Osteoblast (primary cell): ENCODE results near the gene PDHX. TPM values are rescaled to one million over a fixed set of nuclear protein-coding genes. Genes with fewer than 3 reads are reported as not detected.

ENCODE experiments used
- DNase-seq: peaks from one replicate; pipeline ENCODE4 v3.0.0; 2011; ENCODE audit warnings: low spot score, mixed read lengths; ENCODE audit not compliant: insufficient read length; ENCODE audit errors: missing footprints
- H2AFZ ChIP-seq: 2 replicates; pipeline ENCODE4 v1.6.0; 2011; ENCODE audit warnings: mild to moderate bottlenecking, low read length
- H3K27ac ChIP-seq: 2 replicates; pipeline ENCODE4 v1.5.1; 2011; ENCODE audit warnings: mild to moderate bottlenecking, low read depth, low read length, moderate library complexity
- H3K27me3 ChIP-seq: 2 replicates; pipeline ENCODE4 v1.6.0; 2012; ENCODE audit warnings: mild to moderate bottlenecking, control low read depth, inconsistent platforms, low read length, moderate library complexity; ENCODE audit not compliant: insufficient read depth
- H3K36me3 ChIP-seq: 2 replicates; pipeline ENCODE4 v1.5.1; 2011; ENCODE audit warnings: mild to moderate bottlenecking, low read length, control low read depth, moderate library complexity; ENCODE audit not compliant: insufficient read depth
- H3K4me1 ChIP-seq: 2 replicates; pipeline ENCODE4 v1.5.1; 2011; ENCODE audit warnings: mild to moderate bottlenecking, low read length, control low read depth, moderate library complexity; ENCODE audit not compliant: insufficient read depth
- H3K4me2 ChIP-seq: 2 replicates; pipeline ENCODE4 v1.6.0; 2011; ENCODE audit warnings: mild to moderate bottlenecking, low read length; ENCODE audit not compliant: insufficient read depth
- H3K4me3 ChIP-seq: fragments of 200-600 bp; sonication (generic); 3 replicates; pipeline ENCODE4 v1.5.1; 2012; ENCODE audit warnings: mild to moderate bottlenecking, low read length, inconsistent platforms; ENCODE audit not compliant: insufficient read depth
- H3K79me2 ChIP-seq: 2 replicates; pipeline ENCODE4 v1.6.0; 2012; ENCODE audit warnings: mild to moderate bottlenecking, low read length, control low read depth, inconsistent platforms; ENCODE audit not compliant: insufficient read depth
- H3K9me3 ChIP-seq: 2 replicates; pipeline ENCODE4 v1.5.1; 2011; ENCODE audit warnings: low read depth, low read length, control low read depth
- H4K20me1 ChIP-seq: 2 replicates; pipeline ENCODE4 v1.6.0; 2012; ENCODE audit warnings: mild to moderate bottlenecking, low read length, control low read depth; ENCODE audit not compliant: insufficient read depth
- total RNA-seq: library from RNA; depleted of rRNA; stranded (reverse); fragments of >200 nt; gene quantifications from 2 replicates; pipeline ENCODE4 v1.2.3, GENCODE V29; 2012
- TF ChIP-seq, protein P1 (sequence below): IDR thresholded peaks from 2 replicates; pipeline ENCODE4 v1.5.1; 2011; ENCODE audit warnings: mild to moderate bottlenecking, low read depth, low read length, moderate library complexity; ENCODE audit errors: extremely low read depth

Gene PDHX
- total RNA-seq, 1 donor = 29.7 TPM

GRCh38 chr11:34874202-34874601 is 42.2 kb upstream of the PDHX start:
- Histone ChIP-seq H3K79me2 (no peaks in the 10 kb centered on the region), H3K27ac (no peak overlapping the region), H4K20me1 (no peaks in the 10 kb centered on the region), H3K4me2 (no peak overlapping the region), H3K4me3 (no peak overlapping the region), H2AFZ (no peak overlapping the region), H3K4me1 (no peaks in the 10 kb centered on the region), H3K36me3 (no peaks in the 10 kb centered on the region), H3K27me3 (no peaks in the 10 kb centered on the region), H3K9me3 (no peaks in the 10 kb centered on the region)
- DNase-seq = peak; percentile 55
- TF ChIP-seq, protein P1, sequence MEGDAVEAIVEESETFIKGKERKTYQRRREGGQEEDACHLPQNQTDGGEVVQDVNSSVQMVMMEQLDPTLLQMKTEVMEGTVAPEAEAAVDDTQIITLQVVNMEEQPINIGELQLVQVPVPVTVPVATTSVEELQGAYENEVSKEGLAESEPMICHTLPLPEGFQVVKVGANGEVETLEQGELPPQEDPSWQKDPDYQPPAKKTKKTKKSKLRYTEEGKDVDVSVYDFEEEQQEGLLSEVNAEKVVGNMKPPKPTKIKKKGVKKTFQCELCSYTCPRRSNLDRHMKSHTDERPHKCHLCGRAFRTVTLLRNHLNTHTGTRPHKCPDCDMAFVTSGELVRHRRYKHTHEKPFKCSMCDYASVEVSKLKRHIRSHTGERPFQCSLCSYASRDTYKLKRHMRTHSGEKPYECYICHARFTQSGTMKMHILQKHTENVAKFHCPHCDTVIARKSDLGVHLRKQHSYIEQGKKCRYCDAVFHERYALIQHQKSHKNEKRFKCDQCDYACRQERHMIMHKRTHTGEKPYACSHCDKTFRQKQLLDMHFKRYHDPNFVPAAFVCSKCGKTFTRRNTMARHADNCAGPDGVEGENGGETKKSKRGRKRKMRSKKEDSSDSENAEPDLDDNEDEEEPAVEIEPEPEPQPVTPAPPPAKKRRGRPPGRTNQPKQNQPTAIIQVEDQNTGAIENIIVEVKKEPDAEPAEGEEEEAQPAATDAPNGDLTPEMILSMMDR = no peak

GRCh38 chr11:34877375-34877975 is 38.9 kb upstream of the PDHX start:
- Histone ChIP-seq H3K4me2 (no peak overlapping the region), H4K20me1 (no peaks in the 10 kb centered on the region), H3K4me3 (no peak overlapping the region), H3K9me3 (no peaks in the 10 kb centered on the region), H2AFZ (no peak overlapping the region), H3K27me3 (no peaks in the 10 kb centered on the region), H3K27ac (no peak overlapping the region), H3K4me1 (no peaks in the 10 kb centered on the region), H3K36me3 (no peaks in the 10 kb centered on the region), H3K79me2 (no peaks in the 10 kb centered on the region)
- TF ChIP-seq, protein P1 = no peak
- DNase-seq = no peak

- TF ChIP-seq, protein P1 = no peak
These were observed 34.5 kb upstream of the PDHX start for GRCh38 chr11:34881900-34882299.

DNA sequence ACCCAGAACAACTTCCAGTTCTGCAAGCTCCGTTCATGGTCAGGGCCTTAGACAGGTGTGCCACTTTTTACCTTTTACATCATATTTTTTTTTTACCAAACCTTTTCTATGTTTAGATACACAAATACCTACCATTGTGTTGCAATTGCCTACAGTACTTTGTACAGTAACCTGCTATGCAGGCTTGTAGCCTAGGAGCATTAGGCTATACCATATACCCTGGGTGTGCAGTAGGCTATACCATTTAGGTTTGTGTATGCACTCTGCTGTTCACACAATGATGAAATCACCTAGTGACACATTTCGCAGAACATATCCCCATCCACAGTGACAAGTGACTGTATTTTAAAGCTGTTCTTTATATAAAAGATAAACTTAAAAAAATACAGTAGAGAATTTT is 29.8 kb upstream of the PDHX start:
- no peaks in the 10 kb centered on the region for H4K20me1 ChIP-seq
- H3K4me2 ChIP-seq = no peak overlapping the region
- no peaks in the 10 kb centered on the region for H3K9me3 ChIP-seq
- H3K79me2 ChIP-seq = no peaks in the 10 kb centered on the region
- H3K4me3 ChIP-seq = no peak overlapping the region
- no peaks in the 10 kb centered on the region for H3K36me3 ChIP-seq
- H3K27me3 ChIP-seq = no peaks in the 10 kb centered on the region
- no peaks in the 10 kb centered on the region for H3K4me1 ChIP-seq
- no peak overlapping the region for H3K27ac ChIP-seq
- TF ChIP-seq, protein P1 = no peak
- no peak overlapping the region for H2AFZ ChIP-seq
- no peak for DNase-seq

More at GRCh38 chr11:34881900-34882299, 34.5 kb upstream of the PDHX start:
- no peaks in the 10 kb centered on the region for H3K79me2 ChIP-seq
- H3K36me3 ChIP-seq = no peaks in the 10 kb centered on the region
- H3K9me3 ChIP-seq = no peaks in the 10 kb centered on the region
- H4K20me1 ChIP-seq = no peaks in the 10 kb centered on the region
- no peak overlapping the region for H3K27ac ChIP-seq
- no peaks in the 10 kb centered on the region for H3K4me1 ChIP-seq
- no peak for DNase-seq
- H3K4me2 ChIP-seq = no peak overlapping the region
- no peak overlapping the region for H2AFZ ChIP-seq
- H3K4me3 ChIP-seq = no peak overlapping the region
- no peaks in the 10 kb centered on the region for H3K27me3 ChIP-seq
